GM12872 (cell line): ENCODE data around the gene MSH4.

Experiments used
- CTCF ChIP-seq: IDR thresholded peaks from 3 replicates; pipeline ENCODE4 v1.5.1; 2011; ENCODE audit warnings: low read depth, mild to moderate bottlenecking, low read length, moderate library complexity; ENCODE audit not compliant: insufficient read depth

The MSH4 gene

GRCh38 chr1:75950176-75950575, 153.5 kb downstream of the MSH4 start:
- no peak for TF ChIP-seq CTCF

- no peak for TF ChIP-seq CTCF
Observed at GRCh38 chr1:75952016-75952415, 155.3 kb downstream of the MSH4 start.

GRCh38 chr1:75953461-75953860, 156.8 kb downstream of the MSH4 start:
- no peak for TF ChIP-seq CTCF

GRCh38 chr1:75954586-75954985, 157.9 kb downstream of the MSH4 start:
- TF ChIP-seq CTCF, result no peak
